Osteocyte (in vitro differentiated cells): ENCODE results near the gene PCDHGC5. TPM values are rescaled to one million over a fixed set of nuclear protein-coding genes. Genes with fewer than 3 reads are reported as not detected.
A peak's percentile ranks its signal among the peaks of the same experiment; 100 is the strongest.

Experiments used
- DNase-seq: peaks from one replicate; pipeline ENCODE4 v3.0.0; 2021; ENCODE audit warnings: mixed read lengths; ENCODE audit not compliant: unreplicated experiment; ENCODE audit errors: extremely low spot score
- H3K27ac Mint-ChIP-seq: one replicate; pipeline ENCODE4 v1.8.0; 2021; ENCODE audit warnings: mild to moderate bottlenecking, mixed read lengths; ENCODE audit not compliant: unreplicated experiment
- H3K27me3 Mint-ChIP-seq: one replicate; pipeline ENCODE4 v1.8.0; 2021; ENCODE audit warnings: mixed read lengths; ENCODE audit not compliant: unreplicated experiment
- H3K36me3 Mint-ChIP-seq: one replicate; pipeline ENCODE4 v1.8.0; 2021; ENCODE audit warnings: mixed read lengths; ENCODE audit not compliant: unreplicated experiment
- H3K4me1 Mint-ChIP-seq: one replicate; pipeline ENCODE4 v1.8.0; 2021; ENCODE audit warnings: mixed read lengths; ENCODE audit not compliant: unreplicated experiment
- H3K4me3 Mint-ChIP-seq: one replicate; pipeline ENCODE4 v1.8.0; 2021; ENCODE audit warnings: mild to moderate bottlenecking, moderate library complexity, mixed read lengths; ENCODE audit not compliant: unreplicated experiment
- H3K9me3 Mint-ChIP-seq: one replicate; pipeline ENCODE4 v1.8.0; 2021; ENCODE audit warnings: mixed read lengths; ENCODE audit not compliant: unreplicated experiment
- total RNA-seq: library from RNA; stranded (reverse); gene quantifications from 2 replicates; pipeline ENCODE4 v1.2.1, GENCODE V29; 2021
- TF ChIP-seq, protein P1 (sequence below): fragments of 200-600 bp; sonication (generic); IDR thresholded peaks from 2 replicates; pipeline ENCODE4 v1.5.0; 2021; ENCODE audit warnings: antibody characterized with exemption, mild to moderate bottlenecking, moderate library complexity

PCDHGC5 gene
- total RNA-seq, 1 donor from 2014 or later, result 1.4 TPM

DNA sequence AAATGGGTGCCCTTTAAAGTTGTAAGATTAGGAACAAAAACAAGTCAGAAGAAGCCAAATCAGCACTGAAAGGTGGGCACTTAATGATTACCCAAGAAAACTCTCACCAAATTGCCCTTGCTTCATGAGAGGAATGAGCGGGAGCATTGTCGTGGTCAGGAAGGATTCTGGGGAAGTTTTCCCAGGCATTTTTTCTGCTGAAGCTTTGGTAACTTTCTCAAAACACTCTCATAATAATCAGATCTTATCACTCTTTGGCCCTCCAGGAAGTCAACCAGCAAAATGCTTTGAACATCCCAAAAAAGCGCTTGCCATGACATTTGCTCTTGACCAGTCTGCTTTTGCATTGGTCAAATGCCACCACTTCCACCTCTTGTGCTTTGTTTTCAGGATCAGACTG is 23.5 kb upstream of the PCDHGC5 start:
- TF ChIP-seq, protein P1, sequence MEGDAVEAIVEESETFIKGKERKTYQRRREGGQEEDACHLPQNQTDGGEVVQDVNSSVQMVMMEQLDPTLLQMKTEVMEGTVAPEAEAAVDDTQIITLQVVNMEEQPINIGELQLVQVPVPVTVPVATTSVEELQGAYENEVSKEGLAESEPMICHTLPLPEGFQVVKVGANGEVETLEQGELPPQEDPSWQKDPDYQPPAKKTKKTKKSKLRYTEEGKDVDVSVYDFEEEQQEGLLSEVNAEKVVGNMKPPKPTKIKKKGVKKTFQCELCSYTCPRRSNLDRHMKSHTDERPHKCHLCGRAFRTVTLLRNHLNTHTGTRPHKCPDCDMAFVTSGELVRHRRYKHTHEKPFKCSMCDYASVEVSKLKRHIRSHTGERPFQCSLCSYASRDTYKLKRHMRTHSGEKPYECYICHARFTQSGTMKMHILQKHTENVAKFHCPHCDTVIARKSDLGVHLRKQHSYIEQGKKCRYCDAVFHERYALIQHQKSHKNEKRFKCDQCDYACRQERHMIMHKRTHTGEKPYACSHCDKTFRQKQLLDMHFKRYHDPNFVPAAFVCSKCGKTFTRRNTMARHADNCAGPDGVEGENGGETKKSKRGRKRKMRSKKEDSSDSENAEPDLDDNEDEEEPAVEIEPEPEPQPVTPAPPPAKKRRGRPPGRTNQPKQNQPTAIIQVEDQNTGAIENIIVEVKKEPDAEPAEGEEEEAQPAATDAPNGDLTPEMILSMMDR, result no peak
- no peak for DNase-seq
- H3K36me3 Mint-ChIP-seq, result peaks cover 8% of the 10 kb centered on the region
- peaks cover 4% of the 10 kb centered on the region for H3K4me1 Mint-ChIP-seq
- H3K27me3 Mint-ChIP-seq, result no peaks in the 10 kb centered on the region
- no peak overlapping the region for H3K27ac Mint-ChIP-seq
- H3K9me3 Mint-ChIP-seq, result peaks cover 5% of the 10 kb centered on the region
- H3K4me3 Mint-ChIP-seq, result no peak overlapping the region

DNA sequence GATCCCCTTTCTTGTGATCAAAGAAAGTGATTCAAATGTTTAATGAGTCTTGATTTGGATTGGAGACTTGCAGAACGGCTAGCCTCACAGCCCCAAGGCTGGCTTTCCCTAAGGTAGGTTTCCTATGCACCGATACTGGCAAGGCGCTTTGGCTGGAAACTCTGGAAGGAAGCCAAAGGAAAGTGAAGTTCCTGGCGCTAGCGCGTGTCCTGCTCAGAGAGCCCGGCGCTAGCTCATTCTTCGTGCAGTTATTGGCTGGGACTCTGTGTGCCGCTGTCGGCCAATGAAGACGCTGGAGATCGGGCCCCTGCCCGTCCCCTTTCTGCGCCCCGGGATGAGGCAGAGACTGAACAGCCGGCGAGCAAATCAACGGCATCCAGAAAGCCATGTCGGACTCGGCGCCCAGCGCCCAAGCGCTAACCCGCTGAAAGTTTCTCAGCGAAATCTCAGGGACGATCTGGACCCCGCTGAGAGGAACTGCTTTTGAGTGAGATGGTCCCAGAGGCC is 13.2 kb upstream of the PCDHGC5 start, which contains the start of gene PCDHGC3:
TSS of gene PCDHGC3 (plus strand) at position 342 of the 507 bp plus-strand sequence. CDS start at position 493, 151 bp downstream.
- Mint-ChIP-seq H3K36me3 (peaks cover 22% of the 10 kb centered on the region), H3K9me3 (no peaks in the 10 kb centered on the region), H3K4me3 (peak within 1 kb of the TSS; percentile 97), H3K27ac (peak within 1 kb of the TSS; percentile 99), H3K27me3 (no peaks in the 10 kb centered on the region), H3K4me1 (peaks cover 44% of the 10 kb centered on the region)
- TF ChIP-seq, protein P1, result peak; percentile 56
- peak; percentile 91 for DNase-seq

DNA sequence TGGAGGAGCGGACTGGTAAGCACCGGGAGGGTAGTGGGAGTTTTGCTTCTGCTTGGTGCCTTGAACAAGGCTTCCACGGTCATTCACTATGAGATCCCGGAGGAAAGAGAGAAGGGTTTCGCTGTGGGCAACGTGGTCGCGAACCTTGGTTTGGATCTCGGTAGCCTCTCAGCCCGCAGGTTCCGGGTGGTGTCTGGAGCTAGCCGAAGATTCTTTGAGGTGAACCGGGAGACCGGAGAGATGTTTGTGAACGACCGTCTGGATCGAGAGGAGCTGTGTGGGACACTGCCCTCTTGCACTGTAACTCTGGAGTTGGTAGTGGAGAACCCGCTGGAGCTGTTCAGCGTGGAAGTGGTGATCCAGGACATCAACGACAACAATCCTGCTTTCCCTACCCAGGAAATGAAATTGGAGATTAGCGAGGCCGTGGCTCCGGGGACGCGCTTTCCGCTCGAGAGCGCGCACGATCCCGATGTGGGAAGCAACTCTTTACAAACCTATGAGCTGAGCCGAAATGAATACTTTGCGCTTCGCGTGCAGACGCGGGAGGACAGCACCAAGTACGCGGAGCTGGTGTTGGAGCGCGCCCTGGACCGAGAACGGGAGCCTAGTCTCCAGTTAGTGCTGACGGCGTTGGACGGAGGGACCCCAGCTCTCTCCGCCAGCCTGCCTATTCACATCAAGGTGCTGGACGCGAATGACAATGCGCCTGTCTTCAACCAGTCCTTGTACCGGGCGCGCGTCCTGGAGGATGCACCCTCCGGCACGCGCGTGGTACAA is 12.6 kb upstream of the PCDHGC5 start:
- Mint-ChIP-seq H3K27me3 (no peaks in the 10 kb centered on the region), H3K4me1 (peaks cover 48% of the 10 kb centered on the region), H3K4me3 (peak overlapping the region; percentile 97), H3K36me3 (peaks cover 27% of the 10 kb centered on the region), H3K27ac (peak overlapping the region; percentile 99), H3K9me3 (no peaks in the 10 kb centered on the region)
- TF ChIP-seq, protein P1, result no peak
- no peak for DNase-seq

DNA sequence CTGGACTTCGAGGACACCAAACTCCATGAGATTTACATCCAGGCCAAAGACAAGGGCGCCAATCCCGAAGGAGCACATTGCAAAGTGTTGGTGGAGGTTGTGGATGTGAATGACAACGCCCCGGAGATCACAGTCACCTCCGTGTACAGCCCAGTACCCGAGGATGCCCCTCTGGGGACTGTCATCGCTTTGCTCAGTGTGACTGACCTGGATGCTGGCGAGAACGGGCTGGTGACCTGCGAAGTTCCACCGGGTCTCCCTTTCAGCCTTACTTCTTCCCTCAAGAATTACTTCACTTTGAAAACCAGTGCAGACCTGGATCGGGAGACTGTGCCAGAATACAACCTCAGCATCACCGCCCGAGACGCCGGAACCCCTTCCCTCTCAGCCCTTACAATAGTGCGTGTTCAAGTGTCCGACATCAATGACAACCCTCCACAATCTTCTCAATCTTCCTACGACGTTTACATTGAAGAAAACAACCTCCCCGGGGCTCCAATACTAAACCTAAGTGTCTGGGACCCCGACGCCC is 11.8 kb upstream of the PCDHGC5 start:
- Mint-ChIP-seq H3K9me3 (no peaks in the 10 kb centered on the region), H3K4me3 (peak overlapping the region; percentile 97), H3K4me1 (peaks cover 48% of the 10 kb centered on the region), H3K36me3 (peaks cover 27% of the 10 kb centered on the region), H3K27ac (peak overlapping the region; percentile 99), H3K27me3 (no peaks in the 10 kb centered on the region)
- TF ChIP-seq, protein P1, result no peak
- no peak for DNase-seq

DNA sequence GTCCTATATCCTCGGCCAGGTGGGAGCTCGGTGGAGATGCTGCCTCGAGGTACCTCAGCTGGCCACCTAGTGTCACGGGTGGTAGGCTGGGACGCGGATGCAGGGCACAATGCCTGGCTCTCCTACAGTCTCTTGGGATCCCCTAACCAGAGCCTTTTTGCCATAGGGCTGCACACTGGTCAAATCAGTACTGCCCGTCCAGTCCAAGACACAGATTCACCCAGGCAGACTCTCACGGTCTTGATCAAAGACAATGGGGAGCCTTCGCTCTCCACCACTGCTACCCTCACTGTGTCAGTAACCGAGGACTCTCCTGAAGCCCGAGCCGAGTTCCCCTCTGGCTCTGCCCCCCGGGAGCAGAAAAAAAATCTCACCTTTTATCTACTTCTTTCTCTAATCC is 11.1 kb upstream of the PCDHGC5 start:
- Mint-ChIP-seq H3K4me3 (peak overlapping the region; percentile 97), H3K27ac (no peak overlapping the region), H3K9me3 (no peaks in the 10 kb centered on the region), H3K27me3 (no peaks in the 10 kb centered on the region), H3K36me3 (peaks cover 27% of the 10 kb centered on the region), H3K4me1 (peaks cover 50% of the 10 kb centered on the region)
- DNase-seq, result no peak
- TF ChIP-seq, protein P1, result no peak
